ENCODE data around the gene GNG8.

GRCh38 chr19:46587861-46588260 lies 48.1 kb downstream of the GNG8 start:
- no peak for TF ChIP-seq POLR2A (IDR thresholded peaks at IDR 0.05)
- TF ChIP-seq CTCF (IDR thresholded peaks at IDR 0.05) = no peak
